HepG2 (cell line): ENCODE results near the gene NOXA1. TPM values are rescaled to one million over a fixed set of nuclear protein-coding genes. Genes with fewer than 3 reads are reported as not detected.

Experiments used
- JUN ChIP-seq: sonication (generic); formaldehyde crosslinking; IDR thresholded peaks from 2 replicates; pipeline ENCODE4 v1.4.0; 2020; ENCODE audit warnings: mild to moderate bottlenecking, missing genetic modification reagents
- KLF12 ChIP-seq: sonication (generic); formaldehyde crosslinking; IDR thresholded peaks from 2 replicates; pipeline ENCODE4 v1.4.0; 2020; ENCODE audit warnings: missing genetic modification reagents, borderline replicate concordance
- MBD4 ChIP-seq: IDR thresholded peaks from 2 replicates; pipeline ENCODE4 v1.6.1; 2012; ENCODE audit warnings: low read length, inconsistent platforms, borderline replicate concordance
- POLR2A ChIP-seq, 2 experiments: IDR thresholded peaks; 2 replicates each; pipeline ENCODE4 v1.6.1; 2011; ENCODE audit warnings: low read depth in 2 of 2, low read length in 2 of 2, mild to moderate bottlenecking in 1 of 2, moderate library complexity in 1 of 2; ENCODE audit not compliant: insufficient read depth in 1 of 2
- SALL2 ChIP-seq: sonication (generic); formaldehyde crosslinking; IDR thresholded peaks from 2 replicates; pipeline ENCODE4 v1.8.1; 2023; ENCODE audit warnings: mild to moderate bottlenecking, missing genetic modification reagents, inconsistent platforms
- ZFX ChIP-seq: sonication (generic); formaldehyde crosslinking; IDR thresholded peaks from 2 replicates; pipeline ENCODE4 v1.4.0; 2020; ENCODE audit warnings: mild to moderate bottlenecking, low read depth, missing genetic modification reagents, moderate library complexity
- ZNF18 ChIP-seq: sonication (generic); formaldehyde crosslinking; IDR thresholded peaks from 2 replicates; pipeline ENCODE4 v1.8.0; 2022; ENCODE audit warnings: mild to moderate bottlenecking, missing genetic modification reagents; ENCODE audit not compliant: insufficient replicate concordance
- ZNF207 ChIP-seq: fragments of 450-650 bp; IDR thresholded peaks from 2 replicates; pipeline ENCODE4 v1.6.1; 2016; ENCODE audit warnings: antibody characterized with exemption, borderline replicate concordance
- ZNF687 ChIP-seq: sonication (generic); formaldehyde crosslinking; IDR thresholded peaks from 2 replicates; pipeline ENCODE4 v1.5.1; 2020; ENCODE audit warnings: mild to moderate bottlenecking, missing genetic modification reagents, moderate library complexity
- polyA plus RNA-seq, 8 experiments: library from polyadenylated mRNA; depleted of rRNA in 3 of 8; stranded (reverse) in 7 of 8; unstranded in 1 of 8; fragments of >200 nt; fragmentation: Illumina TruSeq in 4 of 8; extraction: Trizol in 4 of 8; gene quantifications; 2 replicates each; pipeline versions ENCODE4 v1.2.1 to v1.2.3, GENCODE V29; 2011 to 2016; ENCODE audit warnings: low read depth in 4 of 8, missing spikeins in 1 of 8, mixed read lengths in 1 of 8; ENCODE audit not compliant: insufficient read depth in 1 of 8
- total RNA-seq, 5 experiments: library from RNA; depleted of rRNA; stranded (reverse); fragments of >200 nt; fragmentation: Illumina TruSeq; extraction: Trizol; gene quantifications; 2 replicates each; pipeline ENCODE4 v1.2.3, GENCODE V29; 2016; ENCODE audit warnings: low read depth in 1 of 5
- TF ChIP-seq, protein P1 (sequence below): sonication (generic); formaldehyde crosslinking; IDR thresholded peaks from 2 replicates; pipeline ENCODE4 v1.8.0; 2022; ENCODE audit warnings: missing genetic modification reagents, mild to moderate bottlenecking, moderate library complexity, borderline replicate concordance
- TF ChIP-seq, protein P2 (sequence below): sonication (generic); formaldehyde crosslinking; IDR thresholded peaks from 2 replicates; pipeline ENCODE4 v1.5.0; 2020; ENCODE audit warnings: missing genetic modification reagents
- TF ChIP-seq, protein P3 (sequence below): IDR thresholded peaks from 2 replicates; pipeline ENCODE4 v1.6.1; 2016; ENCODE audit warnings: low read depth

NOXA1 gene
- total and polyA plus RNA-seq, 2 of the 13 experiments (the other 11 are each of a cell fraction or from before 2014, with no cell fraction given) = 0.78 to 1.2 TPM

DNA sequence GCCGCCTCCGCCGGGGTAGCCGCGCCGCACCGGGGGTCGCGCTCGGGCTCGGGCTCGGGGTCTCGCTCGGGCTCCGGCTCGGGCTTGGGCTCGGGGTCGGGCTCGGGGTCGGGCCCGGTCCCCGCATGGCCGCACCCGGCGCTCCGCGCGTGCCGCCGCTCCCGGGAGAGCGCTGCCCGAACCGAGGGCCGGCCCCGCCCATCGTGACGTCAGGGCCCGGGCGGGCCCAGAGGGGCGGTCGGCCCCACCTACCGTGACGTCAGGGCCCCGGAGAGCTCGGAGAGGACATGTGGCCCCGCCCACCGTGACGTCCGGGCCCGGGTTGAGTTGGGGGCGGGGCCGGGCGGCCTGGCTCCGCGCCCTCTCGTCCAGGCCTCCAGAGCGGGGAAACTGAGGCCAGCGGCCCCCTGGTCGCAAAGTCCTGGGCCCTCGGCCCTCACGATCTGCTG lies 36.0 kb downstream of the NOXA1 start, which contains the start of gene NSMF (continued):
- peak; percentile 81 for TF ChIP-seq ZNF687 (CRISPR knock-in tag)
- no peak for TF ChIP-seq ZNF18 (CRISPR knock-in tag)
- no peak for TF ChIP-seq MBD4
- no peak for TF ChIP-seq SALL2 (CRISPR knock-in tag)
- TF ChIP-seq JUN (CRISPR knock-in tag) = no peak
- TF ChIP-seq KLF12 (CRISPR knock-in tag) = 0 out of 2 replicates have a peak, but pooled peaks have one; percentile 41
- TF ChIP-seq, protein P1, sequence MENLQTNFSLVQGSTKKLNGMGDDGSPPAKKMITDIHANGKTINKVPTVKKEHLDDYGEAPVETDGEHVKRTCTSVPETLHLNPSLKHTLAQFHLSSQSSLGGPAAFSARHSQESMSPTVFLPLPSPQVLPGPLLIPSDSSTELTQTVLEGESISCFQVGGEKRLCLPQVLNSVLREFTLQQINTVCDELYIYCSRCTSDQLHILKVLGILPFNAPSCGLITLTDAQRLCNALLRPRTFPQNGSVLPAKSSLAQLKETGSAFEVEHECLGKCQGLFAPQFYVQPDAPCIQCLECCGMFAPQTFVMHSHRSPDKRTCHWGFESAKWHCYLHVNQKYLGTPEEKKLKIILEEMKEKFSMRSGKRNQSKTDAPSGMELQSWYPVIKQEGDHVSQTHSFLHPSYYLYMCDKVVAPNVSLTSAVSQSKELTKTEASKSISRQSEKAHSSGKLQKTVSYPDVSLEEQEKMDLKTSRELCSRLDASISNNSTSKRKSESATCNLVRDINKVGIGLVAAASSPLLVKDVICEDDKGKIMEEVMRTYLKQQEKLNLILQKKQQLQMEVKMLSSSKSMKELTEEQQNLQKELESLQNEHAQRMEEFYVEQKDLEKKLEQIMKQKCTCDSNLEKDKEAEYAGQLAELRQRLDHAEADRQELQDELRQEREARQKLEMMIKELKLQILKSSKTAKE (CRISPR knock-in tag) = no peak
- TF ChIP-seq, protein P2, sequence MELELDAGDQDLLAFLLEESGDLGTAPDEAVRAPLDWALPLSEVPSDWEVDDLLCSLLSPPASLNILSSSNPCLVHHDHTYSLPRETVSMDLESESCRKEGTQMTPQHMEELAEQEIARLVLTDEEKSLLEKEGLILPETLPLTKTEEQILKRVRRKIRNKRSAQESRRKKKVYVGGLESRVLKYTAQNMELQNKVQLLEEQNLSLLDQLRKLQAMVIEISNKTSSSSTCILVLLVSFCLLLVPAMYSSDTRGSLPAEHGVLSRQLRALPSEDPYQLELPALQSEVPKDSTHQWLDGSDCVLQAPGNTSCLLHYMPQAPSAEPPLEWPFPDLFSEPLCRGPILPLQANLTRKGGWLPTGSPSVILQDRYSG (CRISPR knock-in tag) = no peak
- TF ChIP-seq ZNF207 = no peak
- TF ChIP-seq ZFX (CRISPR knock-in tag) = peak; percentile 65; the same call in 1 of the 2 replicates
- TF ChIP-seq, protein P3, sequence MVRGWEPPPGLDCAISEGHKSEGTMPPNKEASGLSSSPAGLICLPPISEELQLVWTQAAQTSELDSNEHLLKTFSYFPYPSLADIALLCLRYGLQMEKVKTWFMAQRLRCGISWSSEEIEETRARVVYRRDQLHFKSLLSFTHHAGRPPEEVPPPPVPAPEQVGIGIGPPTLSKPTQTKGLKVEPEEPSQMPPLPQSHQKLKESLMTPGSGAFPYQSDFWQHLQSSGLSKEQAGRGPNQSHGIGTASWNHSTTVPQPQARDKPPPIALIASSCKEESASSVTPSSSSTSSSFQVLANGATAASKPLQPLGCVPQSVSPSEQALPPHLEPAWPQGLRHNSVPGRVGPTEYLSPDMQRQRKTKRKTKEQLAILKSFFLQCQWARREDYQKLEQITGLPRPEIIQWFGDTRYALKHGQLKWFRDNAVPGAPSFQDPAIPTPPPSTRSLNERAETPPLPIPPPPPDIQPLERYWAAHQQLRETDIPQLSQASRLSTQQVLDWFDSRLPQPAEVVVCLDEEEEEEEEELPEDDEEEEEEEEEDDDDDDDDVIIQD = no peak
- peak in 1 of 2 experiments; percentile 51; a peak in 1 of 4 replicates for TF ChIP-seq POLR2A (IDR thresholded peaks at IDR 0.05; ENCODE audit: insufficient read depth in 1 of 2, low read depth in 2 of 2, low read length in 2 of 2)
